Right lobe of liver (tissue), 4 donors: Measurements from ENCODE around the gene PKIG.

Experiments
- CTCF ChIP-seq, 4 donors: fragments of 200-600 bp in 3 of 4; fragments of 450-650 bp in 1 of 4; IDR thresholded peaks; one replicate each; pipeline versions ENCODE4 v1.5.1 to v1.8.0; 2016 to 2022; ENCODE audit warnings: antibody characterized with exemption in 4 of 4, mild to moderate bottlenecking in 2 of 4
- POLR2A ChIP-seq: fragments of 450-650 bp; IDR thresholded peaks from one replicate; pipeline ENCODE4 v1.6.1; 2017; ENCODE audit warnings: antibody characterized with exemption, mild to moderate bottlenecking
- donor health status: DM: no; HTN: no; CAD: no.
- donor health status: DM: no; HTN: no; CAD: no.
- donor health status: DM: no; HTN: yes; CAD: no.

GRCh38 chr20:44626278-44626677, 43.9 kb downstream of the PKIG start:
- no peak for TF ChIP-seq CTCF (IDR thresholded peaks at IDR 0.05)
- TF ChIP-seq POLR2A: no peak
